SK-N-SH (cell line): ENCODE measurements around the gene PSMD13. TPM values are rescaled to one million over a fixed set of nuclear protein-coding genes. Genes with fewer than 3 reads are reported as not detected.

ENCODE experiments used
- CTCF ChIA-PET: fragments of 300-600, 350-600 bp; formaldehyde crosslinking; extraction: SDS; loops from one replicate; lab custom pipeline; 2021; lab: Yijun Ruan, JAX
- POLR2A ChIA-PET: fragments of 350-600 bp; sonication (Branson Sonifier 250); formaldehyde crosslinking; extraction: SDS; loops from one replicate; lab custom pipeline; 2020; ENCODE audit warnings: antibody characterized with exemption, inconsistent platforms; lab: Yijun Ruan, JAX
- DNase-seq: peaks from one replicate; pipeline ENCODE4 v3.0.0; 2012
- H2AFZ ChIP-seq: fragments of 200-600 bp; sonication (generic); 2 replicates; pipeline ENCODE4 v1.8.1; 2016; ENCODE audit warnings: antibody characterized with exemption, mild to moderate bottlenecking, low read depth
- H3F3A ChIP-seq: fragments of 200-600 bp; sonication (generic); replicated peaks from 2 replicates; pipeline ENCODE3; 2016; ENCODE audit warnings: antibody characterized with exemption, mild to moderate bottlenecking; ENCODE audit not compliant: insufficient read depth
- H3K27ac ChIP-seq, 2 experiments: fragments of 200-500 bp in 1 of 2; fragments of 200-600 bp in 1 of 2; sonication (Bioruptor generic) in 1 of 2; sonication (generic), shearing (Covaris generic) in 1 of 2; 2 replicates each; pipeline versions ENCODE4 v1.5.1 to v1.6.1; 2014 to 2016; ENCODE audit warnings: low read depth in 2 of 2, inconsistent platforms in 1 of 2, low read length in 1 of 2, mild to moderate bottlenecking in 1 of 2, mixed read lengths in 1 of 2
- H3K27me3 ChIP-seq: fragments of 200-600 bp; sonication (generic), shearing (Covaris generic); 2 replicates; pipeline ENCODE4 v1.6.1; 2016; ENCODE audit warnings: mixed run types; ENCODE audit not compliant: insufficient read depth
- H3K36me3 ChIP-seq, 2 experiments: fragments of 200-500 bp in 1 of 2; fragments of 200-600 bp in 1 of 2; sonication (Bioruptor generic) in 1 of 2; sonication (generic) in 1 of 2; replicated peaks in 1 of 2; 2 replicates each; pipeline versions ENCODE3 to v1.5.1; 2014 to 2016; ENCODE audit warnings: low read length in 1 of 2, mild to moderate bottlenecking in 1 of 2; ENCODE audit not compliant: insufficient read depth in 2 of 2, control insufficient read depth in 1 of 2
- H3K4me1 ChIP-seq, 2 experiments: fragments of 200-500 bp in 1 of 2; fragments of 200-600 bp in 1 of 2; sonication (Bioruptor generic) in 1 of 2; sonication (generic), shearing (Covaris generic) in 1 of 2; 2 replicates each; pipeline versions ENCODE4 v1.5.1 to v1.6.1; 2014 to 2016; ENCODE audit warnings: low read depth in 1 of 2, low read length in 1 of 2, mixed run types in 1 of 2; ENCODE audit not compliant: insufficient read depth in 2 of 2, control insufficient read depth in 1 of 2
- H3K4me2 ChIP-seq: fragments of 200-600 bp; sonication (generic), shearing (Covaris generic); 2 replicates; pipeline ENCODE4 v1.6.1; 2017; ENCODE audit warnings: mixed run types
- H3K4me3 ChIP-seq, 2 experiments: fragments of 200-500 bp in 1 of 2; fragments of 200-600 bp in 1 of 2; sonication (Bioruptor generic) in 1 of 2; sonication (generic), shearing (Covaris generic) in 1 of 2; 2 replicates each; pipeline versions ENCODE4 v1.5.1 to v1.8.1; 2014 to 2016; ENCODE audit warnings: low read depth in 2 of 2, inconsistent platforms in 1 of 2, low read length in 1 of 2, mild to moderate bottlenecking in 1 of 2, mixed read lengths in 1 of 2, moderate library complexity in 1 of 2
- H3K79me2 ChIP-seq: fragments of 200-600 bp; sonication (generic); 2 replicates; pipeline ENCODE4 v1.8.1; 2017; ENCODE audit warnings: mild to moderate bottlenecking; ENCODE audit not compliant: insufficient read depth
- H3K9ac ChIP-seq: fragments of 200-600 bp; sonication (generic); 2 replicates; pipeline ENCODE4 v1.6.1; 2017; ENCODE audit warnings: mixed run types
- H3K9me2 ChIP-seq: fragments of 200-600 bp; sonication (generic); 2 replicates; pipeline ENCODE4 v1.6.1; 2017; ENCODE audit warnings: mixed run types
- H3K9me3 ChIP-seq: fragments of 200-600 bp; sonication (generic); 2 replicates; pipeline ENCODE4 v1.6.1; 2017; ENCODE audit warnings: mixed run types, mild to moderate bottlenecking, moderate library complexity
- H4K20me1 ChIP-seq: fragments of 200-600 bp; sonication (generic); 2 replicates; pipeline ENCODE4 v1.6.1; 2017; ENCODE audit warnings: mild to moderate bottlenecking, mixed run types; ENCODE audit not compliant: insufficient read depth
- CHD2 ChIP-seq: fragments of 150-350 bp; IDR thresholded peaks from 2 replicates; pipeline ENCODE4 v1.6.1; 2018; ENCODE audit warnings: low read length; ENCODE audit not compliant: partially characterized antibody
- EP300 ChIP-seq, 2 experiments: IDR thresholded peaks; 2 replicates each; pipeline versions ENCODE4 v1.4.0 to v1.6.1; 2012; ENCODE audit warnings: borderline replicate concordance in 1 of 2, low read depth in 1 of 2, low read length in 1 of 2
- FOXM1 ChIP-seq: IDR thresholded peaks from 2 replicates; pipeline ENCODE4 v1.4.0; 2012; ENCODE audit warnings: low read depth, mild to moderate bottlenecking
- NRF1 ChIP-seq: IDR thresholded peaks from 2 replicates; pipeline ENCODE4 v1.6.1; 2012; ENCODE audit warnings: low read depth, mild to moderate bottlenecking, low read length
- POLR2AphosphoS5 ChIP-seq: IDR thresholded peaks from 2 replicates; pipeline ENCODE4 v1.6.1; 2012; ENCODE audit warnings: low read depth, low read length
- RAD21 ChIP-seq: IDR thresholded peaks from 2 replicates; pipeline ENCODE4 v1.6.1; 2012; ENCODE audit warnings: mild to moderate bottlenecking, low read length
- TAF1 ChIP-seq: IDR thresholded peaks from 2 replicates; pipeline ENCODE4 v1.6.1; 2012; ENCODE audit warnings: low read depth, mild to moderate bottlenecking, low read length, moderate library complexity, borderline replicate concordance
- TCF12 ChIP-seq: IDR thresholded peaks from 2 replicates; pipeline ENCODE4 v1.4.0; 2012
- WGBS: methylation state at CpG from one replicate; pipeline ENCODE4 v1.1.6; 2017; ENCODE audit warnings: low lambda C conversion rate; 5-methylcytosine and 5-hydroxymethylcytosine counted together
- polyA plus RNA-seq, 3 experiments: library from polyadenylated mRNA; depleted of rRNA; stranded (reverse); fragments of >200 nt; gene quantifications; 2 replicates each; pipeline ENCODE4 v1.2.3, GENCODE V29; 2012
- TF ChIP-seq, protein P1 (sequence below): IDR thresholded peaks from 2 replicates; pipeline ENCODE4 v1.4.0; 2012; ENCODE audit warnings: low read depth, borderline replicate concordance
- TF ChIP-seq, protein P2 (sequence below): fragments of 150-350 bp; IDR thresholded peaks from 2 replicates; pipeline ENCODE4 v1.6.1; 2016; ENCODE audit warnings: mild to moderate bottlenecking, low read depth, low read length

PSMD13 gene
- polyA plus RNA-seq, 1 of the 3 experiments (the other 2 are of a cell fraction): 196 TPM

- DNase-seq: peak; percentile 66
- Histone ChIP-seq H3K9me3 (no peaks in the 10 kb centered on the region), H3F3A (peaks cover 4% of the 10 kb centered on the region), H2AFZ (no peak overlapping the region), H3K27ac (no peak overlapping the region), H3K4me3 (no peak overlapping the region), H3K79me2 (no peaks in the 10 kb centered on the region), H3K4me2 (no peak overlapping the region), H3K27me3 (no peaks in the 10 kb centered on the region), H3K36me3 (no peaks in the 10 kb centered on the region), H3K4me1 (no peaks in the 10 kb centered on the region; a peak in 1 of 4 replicates), H3K9ac (no peak overlapping the region), H3K9me2 (no peaks in the 10 kb centered on the region), H4K20me1 (no peaks in the 10 kb centered on the region)
- TF ChIP-seq NRF1 (no peak), EP300 (IDR thresholded peaks at IDR 0.05; ENCODE audit: borderline replicate concordance in 1 of 2, low read depth in 1 of 2, low read length in 1 of 2) (no peak), TCF12 (no peak), TAF1 (no peak), CHD2 (no peak), FOXM1 (no peak), RAD21 (no peak), POLR2AphosphoS5 (no peak)
- TF ChIP-seq, protein P1, sequence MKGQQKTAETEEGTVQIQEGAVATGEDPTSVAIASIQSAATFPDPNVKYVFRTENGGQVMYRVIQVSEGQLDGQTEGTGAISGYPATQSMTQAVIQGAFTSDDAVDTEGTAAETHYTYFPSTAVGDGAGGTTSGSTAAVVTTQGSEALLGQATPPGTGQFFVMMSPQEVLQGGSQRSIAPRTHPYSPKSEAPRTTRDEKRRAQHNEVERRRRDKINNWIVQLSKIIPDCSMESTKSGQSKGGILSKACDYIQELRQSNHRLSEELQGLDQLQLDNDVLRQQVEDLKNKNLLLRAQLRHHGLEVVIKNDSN: no peak
- TF ChIP-seq, protein P2, sequence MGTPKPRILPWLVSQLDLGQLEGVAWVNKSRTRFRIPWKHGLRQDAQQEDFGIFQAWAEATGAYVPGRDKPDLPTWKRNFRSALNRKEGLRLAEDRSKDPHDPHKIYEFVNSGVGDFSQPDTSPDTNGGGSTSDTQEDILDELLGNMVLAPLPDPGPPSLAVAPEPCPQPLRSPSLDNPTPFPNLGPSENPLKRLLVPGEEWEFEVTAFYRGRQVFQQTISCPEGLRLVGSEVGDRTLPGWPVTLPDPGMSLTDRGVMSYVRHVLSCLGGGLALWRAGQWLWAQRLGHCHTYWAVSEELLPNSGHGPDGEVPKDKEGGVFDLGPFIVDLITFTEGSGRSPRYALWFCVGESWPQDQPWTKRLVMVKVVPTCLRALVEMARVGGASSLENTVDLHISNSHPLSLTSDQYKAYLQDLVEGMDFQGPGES: no peak
- WGBS: 11% methylated on average over 7 of the region's 20 CpGs
- ChIA-PET POLR2A (no interaction called here), CTCF (interaction anchor here (0.7 to 1.0 kb wide), 3 partner anchors 12 to 17 kb away, joined by 3 to 4 read pairs (median 3); no protein-coding TSS in a partner anchor)
Observed at GRCh38 chr11:299951-300735, 63.4 kb downstream of the PSMD13 start.

Other genes starting within 250 kb of the PSMD13 start
- not detected in 2 replicates for gene SCGB1C1, start 43.9 kb upstream of the PSMD13 start, polyA plus RNA-seq (2012; rRNA removed)
- gene BET1L, start 29.6 kb upstream of the PSMD13 start, polyA plus RNA-seq (2012; rRNA removed): 56.9 and 67.5 TPM in 2 replicates
- 115 and 127 TPM in 2 replicates for gene RIC8A, start 29.3 kb upstream of the PSMD13 start, polyA plus RNA-seq (2012; rRNA removed)
- gene SIRT3, start 634 bp upstream of the PSMD13 start, polyA plus RNA-seq (2012; rRNA removed): 34.4 and 40.1 TPM in 2 replicates
- not detected in 2 replicates for gene NLRP6, start 41.4 kb downstream of the PSMD13 start, polyA plus RNA-seq (2012; rRNA removed)
- 19.9 and 26.5 TPM in 2 replicates for gene PGGHG, start 52.1 kb downstream of the PSMD13 start, polyA plus RNA-seq (2012; rRNA removed)
- not detected in 2 replicates for gene IFITM5, start 62.5 kb downstream of the PSMD13 start, polyA plus RNA-seq (2012; rRNA removed)
- 398 and 518 TPM in 2 replicates for gene IFITM2, start 70.8 kb downstream of the PSMD13 start, polyA plus RNA-seq (2012; rRNA removed)
- gene IFITM1, start 77.1 kb downstream of the PSMD13 start, polyA plus RNA-seq (2012; rRNA removed): 15.3 and 19.4 TPM in 2 replicates
- 229 and 326 TPM in 2 replicates for gene IFITM3, start 83.9 kb downstream of the PSMD13 start, polyA plus RNA-seq (2012; rRNA removed)
- 58.6 and 66.7 TPM in 2 replicates for gene B4GALNT4, start 132.5 kb downstream of the PSMD13 start, polyA plus RNA-seq (2012; rRNA removed)
- 1.4 and 2.4 TPM in 2 replicates for gene PKP3, start 157.2 kb downstream of the PSMD13 start, polyA plus RNA-seq (2012; rRNA removed)
- 22.4 and 32.5 TPM in 2 replicates for gene SIGIRR, start 178.0 kb downstream of the PSMD13 start, polyA plus RNA-seq (2012; rRNA removed)
- gene ANO9, start 205.0 kb downstream of the PSMD13 start, polyA plus RNA-seq (2012; rRNA removed): 0.06 and 0.12 TPM in 2 replicates
- 25.6 and 28.6 TPM in 2 replicates for gene PTDSS2, start 213.3 kb downstream of the PSMD13 start, polyA plus RNA-seq (2012; rRNA removed)